Activated naive CD4-positive, alpha-beta T cell treated with Interleukin-2 at 50 U/mL for 16 hours (primary cell): ENCODE measurements around the gene SLC47A1.
"Not testable (repeated sequence)": the region's sequence is repeated elsewhere in the genome, so short reads cannot be mapped to it uniquely, and the experiment has no call there.

Experiments used
- DNase-seq: peaks from one replicate; pipeline ENCODE4 v3.0.0-alpha.2; 2020

Gene SLC47A1

GRCh38 chr17:19526950-19527349, 6.7 kb upstream of the SLC47A1 start:
- not testable (repeated sequence) for DNase-seq

- no peak for DNase-seq
Measured at GRCh38 chr17:19531780-19532501, 1.7 kb upstream of the SLC47A1 start.

- DNase-seq, result no peak
Measured at GRCh38 chr17:19533036-19533717, 477 bp upstream of the SLC47A1 start.

- DNase-seq, result no peak
Measured at GRCh38 chr17:19534562-19535149, 1.0 kb downstream of the SLC47A1 start.

GRCh38 chr17:19537111-19537510, 3.5 kb downstream of the SLC47A1 start:
- no peak for DNase-seq

- DNase-seq, result no peak
Measured at GRCh38 chr17:19538095-19539039, 4.7 kb downstream of the SLC47A1 start.

GRCh38 chr17:19539040-19539399, 5.4 kb downstream of the SLC47A1 start:
- no peak for DNase-seq

- no peak for DNase-seq
Measured at GRCh38 chr17:19539841-19540311, 6.2 kb downstream of the SLC47A1 start.

- no peak for DNase-seq
Measured at GRCh38 chr17:19540706-19541370, 7.2 kb downstream of the SLC47A1 start.

- no peak for DNase-seq
Measured at GRCh38 chr17:19541445-19541844, 7.8 kb downstream of the SLC47A1 start.

GRCh38 chr17:19542247-19542646, 8.6 kb downstream of the SLC47A1 start:
- no peak for DNase-seq

- DNase-seq, result no peak
Measured at GRCh38 chr17:19544366-19544765, 10.7 kb downstream of the SLC47A1 start.

GRCh38 chr17:19546289-19547065, 12.8 kb downstream of the SLC47A1 start:
- no peak for DNase-seq

- no peak for DNase-seq
Measured at GRCh38 chr17:19549746-19550623, 16.3 kb downstream of the SLC47A1 start.

- DNase-seq, result no peak
Measured at GRCh38 chr17:19551165-19551564, 17.5 kb downstream of the SLC47A1 start.

GRCh38 chr17:19551591-19552148, 18.0 kb downstream of the SLC47A1 start:
- DNase-seq, result no peak

- DNase-seq, result no peak
Measured at GRCh38 chr17:19553036-19553435, 19.4 kb downstream of the SLC47A1 start.

GRCh38 chr17:19554393-19554792, 20.7 kb downstream of the SLC47A1 start:
- DNase-seq, result no peak

- DNase-seq, result no peak
Measured at GRCh38 chr17:19555746-19556145, 22.1 kb downstream of the SLC47A1 start.

GRCh38 chr17:19558946-19559345, 25.3 kb downstream of the SLC47A1 start:
- no peak for DNase-seq
